IMR-90 (cell line): ENCODE measurements around the gene UBTD1. TPM values are rescaled to one million over a fixed set of nuclear protein-coding genes. Genes with fewer than 3 reads are reported as not detected.

Experiments used
- ATAC-seq: fragments of 200-7000 bp; cut with Tn5 transposase; 2 replicates; pipeline ENCODE4 v1.9.1; 2020; ENCODE audit warnings: low read depth, mild to moderate bottlenecking, moderate library complexity
- BruUV-seq: library from RNA; stranded (reverse); fragments of 400-500 nt; replicated peaks from 2 replicates; lab custom pipeline; 2021; lab: Mats Ljungman, UMichigan
- CTCF ChIA-PET: fragments of 300-600 bp; formaldehyde crosslinking; extraction: SDS; loops from one replicate; lab custom pipeline; 2021; ENCODE audit warnings: antibody characterized with exemption; lab: Yijun Ruan, JAX
- POLR2A ChIA-PET: fragments of 300-600 bp; sonication (Branson Sonifier 250); formaldehyde crosslinking; loops from one replicate; lab custom pipeline; 2022; ENCODE audit warnings: antibody characterized with exemption; ENCODE audit not compliant: unreplicated experiment; lab: Charles Lee
- DNase-seq: peaks from one replicate; pipeline ENCODE4 v3.0.0; 2013
- H2AFZ ChIP-seq: replicated peaks from 2 replicates; pipeline ENCODE3; 2013; ENCODE audit warnings: low read length, mild to moderate bottlenecking; ENCODE audit not compliant: poor library complexity
- H2AK5ac ChIP-seq: 2 replicates; pipeline ENCODE4 v1.6.1; 2013; ENCODE audit warnings: low read depth, low read length, inconsistent platforms
- H2AK9ac ChIP-seq: replicated peaks from 2 replicates; pipeline ENCODE3; 2013; ENCODE audit warnings: mild to moderate bottlenecking, low read depth, low read length, moderate library complexity; ENCODE audit not compliant: poor library complexity
- H2BK120ac ChIP-seq: 2 replicates; pipeline ENCODE4 v1.6.1; 2013; ENCODE audit warnings: low read depth, low read length, inconsistent platforms
- H2BK15ac ChIP-seq: 3 replicates; pipeline ENCODE4 v1.6.1; 2013; ENCODE audit warnings: low read depth, low read length, inconsistent platforms
- H2BK20ac ChIP-seq: 2 replicates; pipeline ENCODE4 v1.6.1; 2013; ENCODE audit warnings: low read depth, mild to moderate bottlenecking, inconsistent platforms, low read length, moderate library complexity
- H2BK5ac ChIP-seq: 2 replicates; pipeline ENCODE4 v1.6.1; 2013; ENCODE audit warnings: mild to moderate bottlenecking, low read depth, low read length, inconsistent platforms; ENCODE audit not compliant: poor library complexity, severe bottlenecking
- H3K14ac ChIP-seq: replicated peaks from 2 replicates; pipeline ENCODE4 v1.6.1; 2013; ENCODE audit warnings: low read depth, low read length, inconsistent platforms
- H3K18ac ChIP-seq: 2 replicates; pipeline ENCODE4 v1.6.1; 2013; ENCODE audit warnings: low read depth, low read length, control low read depth
- H3K23ac ChIP-seq: 2 replicates; pipeline ENCODE4 v1.6.1; 2013; ENCODE audit warnings: low read depth, low read length, inconsistent platforms
- H3K27ac ChIP-seq: 2 replicates; pipeline ENCODE4 v1.5.1; 2013; ENCODE audit warnings: mild to moderate bottlenecking, control low read depth, low read length; ENCODE audit not compliant: insufficient read depth
- H3K27me3 ChIP-seq: 2 replicates; pipeline ENCODE4 v1.6.1; 2013; ENCODE audit warnings: low read length; ENCODE audit not compliant: control insufficient read depth, insufficient read depth
- H3K36me3 ChIP-seq: 2 replicates; pipeline ENCODE4 v1.6.1; 2013; ENCODE audit warnings: low read length, mixed read lengths; ENCODE audit not compliant: control insufficient read depth, insufficient read depth
- H3K4ac ChIP-seq: 2 replicates; pipeline ENCODE4 v1.6.1; 2013; ENCODE audit warnings: low read depth, low read length, inconsistent platforms
- H3K4me1 ChIP-seq: 2 replicates; pipeline ENCODE4 v1.6.1; 2013; ENCODE audit warnings: low read length, mixed read lengths; ENCODE audit not compliant: control insufficient read depth, insufficient read depth
- H3K4me2 ChIP-seq: 2 replicates; pipeline ENCODE4 v1.6.1; 2013; ENCODE audit warnings: low read depth, mild to moderate bottlenecking, control low read depth, low read length, moderate library complexity
- H3K4me3 ChIP-seq: 2 replicates; pipeline ENCODE4 v1.5.1; 2013; ENCODE audit warnings: low read depth, mild to moderate bottlenecking, control low read depth, low read length, moderate library complexity; ENCODE audit not compliant: insufficient read depth
- H3K56ac ChIP-seq: 2 replicates; pipeline ENCODE4 v1.6.1; 2013; ENCODE audit warnings: low read length, inconsistent platforms; ENCODE audit not compliant: insufficient read depth; ENCODE audit errors: extremely low read depth
- H3K79me1 ChIP-seq, 2 experiments: 2 replicates each; pipeline ENCODE4 v1.6.1; 2013; ENCODE audit warnings: low read length in 2 of 2, inconsistent platforms in 1 of 2, low read depth in 1 of 2
- H3K9ac ChIP-seq: 2 replicates; pipeline ENCODE4 v1.6.1; 2013; ENCODE audit warnings: low read depth, low read length, control low read depth
- H3K9me1 ChIP-seq: 2 replicates; pipeline ENCODE4 v1.6.1; 2013; ENCODE audit warnings: low read length, inconsistent platforms; ENCODE audit not compliant: insufficient read depth
- H3K9me3 ChIP-seq: 2 replicates; pipeline ENCODE4 v1.6.1; 2013; ENCODE audit warnings: low read length; ENCODE audit not compliant: control insufficient read depth, insufficient read depth
- H4K20me1 ChIP-seq: 2 replicates; pipeline ENCODE4 v1.6.1; 2013; ENCODE audit warnings: low read length, inconsistent platforms; ENCODE audit not compliant: insufficient read depth
- H4K5ac ChIP-seq: 2 replicates; pipeline ENCODE4 v1.6.1; 2013; ENCODE audit warnings: mild to moderate bottlenecking, low read depth, low read length, control low read depth
- H4K8ac ChIP-seq, 2 experiments: 2 replicates each; pipeline ENCODE4 v1.6.1; 2013; ENCODE audit warnings: low read depth in 2 of 2, low read length in 2 of 2, control low read depth in 1 of 2, inconsistent platforms in 1 of 2
- H4K91ac ChIP-seq: 2 replicates; pipeline ENCODE4 v1.6.1; 2013; ENCODE audit warnings: low read depth, low read length, inconsistent platforms; ENCODE audit not compliant: insufficient read depth
- BHLHE40 ChIP-seq: fragments of 150-350 bp; IDR thresholded peaks from 2 replicates; pipeline ENCODE4 v1.6.1; 2016; ENCODE audit warnings: mild to moderate bottlenecking, low read depth, low read length
- CEBPB ChIP-seq: IDR thresholded peaks from 2 replicates; pipeline ENCODE4 v1.6.1; 2012; ENCODE audit warnings: low read depth, low read length, improper control_type of control experiment
- CHD1 ChIP-seq: IDR thresholded peaks from 2 replicates; pipeline ENCODE4 v1.6.1; 2012; ENCODE audit warnings: low read depth, low read length, improper control_type of control experiment
- FOS ChIP-seq: fragments of 150-350 bp; IDR thresholded peaks from 2 replicates; pipeline ENCODE4 v1.6.1; 2016; ENCODE audit warnings: low read depth, low read length
- MAFK ChIP-seq: IDR thresholded peaks from 2 replicates; pipeline ENCODE4 v1.6.1; 2012; ENCODE audit warnings: low read depth, low read length, improper control_type of control experiment
- MAZ ChIP-seq: IDR thresholded peaks from 2 replicates; pipeline ENCODE4 v1.6.1; 2012; ENCODE audit warnings: low read depth, mild to moderate bottlenecking, low read length, improper control_type of control experiment, moderate library complexity, borderline replicate concordance
- MXI1 ChIP-seq: IDR thresholded peaks from 2 replicates; pipeline ENCODE4 v1.6.1; 2012; ENCODE audit warnings: low read depth, mild to moderate bottlenecking, low read length, moderate library complexity, borderline replicate concordance
- POLR2A ChIP-seq: IDR thresholded peaks from 2 replicates; pipeline ENCODE4 v1.6.1; 2012; ENCODE audit warnings: mild to moderate bottlenecking, low read depth, low read length
- RAD21 ChIP-seq: IDR thresholded peaks from 2 replicates; pipeline ENCODE4 v1.6.1; 2012; ENCODE audit warnings: low read length, improper control_type of control experiment
- RCOR1 ChIP-seq: IDR thresholded peaks from 2 replicates; pipeline ENCODE4 v1.6.1; 2012; ENCODE audit warnings: mild to moderate bottlenecking, low read length, improper control_type of control experiment; ENCODE audit not compliant: insufficient replicate concordance
- RFX5 ChIP-seq: IDR thresholded peaks from 2 replicates; pipeline ENCODE4 v1.8.0; 2012; ENCODE audit warnings: low read depth, mild to moderate bottlenecking, low read length, moderate library complexity
- SMC3 ChIP-seq: fragments of 150-350 bp; IDR thresholded peaks from 2 replicates; pipeline ENCODE4 v1.6.1; 2016; ENCODE audit warnings: low read depth, mild to moderate bottlenecking, antibody characterized with exemption, low read length, moderate library complexity
- WGBS, 2 experiments: methylation state at CpG; one replicate each; pipeline versions ENCODE4 v1.1.5 to v1.1.7; 2013; ENCODE audit warnings: missing lambda C conversion rate in 2 of 2; ENCODE audit not compliant: insufficient read length in 1 of 2; ENCODE audit errors: extremely low coverage in 2 of 2; 5-methylcytosine and 5-hydroxymethylcytosine counted together
- dilution Hi-C: fragments of 300-500 bp; cut with HindIII; formaldehyde crosslinking; loops from one replicate; pipeline ENCODE4 v1.14.3; 2018; ENCODE audit warnings: low sequenced_read_pairs; ENCODE audit not compliant: unreplicated experiment
- in situ Hi-C: fragments of 300-500 bp; cut with MboI; formaldehyde crosslinking; loops from 3 replicates; pipeline ENCODE4 v1.14.3; 2019; ENCODE audit warnings: low sequenced_read_pairs, inconsistent platforms, mixed read lengths
- intact Hi-C: fragments of 100-400 bp; cut with micrococcal nuclease; formaldehyde crosslinking; loops from 2 replicates; pipeline ENCODE4 v1.10.0; 2022
- polyA plus RNA-seq, 3 experiments: library from polyadenylated mRNA; depleted of rRNA; stranded (reverse); fragments of >200 nt; gene quantifications; 2 replicates each; pipeline ENCODE4 v1.2.3, GENCODE V29; 2012; ENCODE audit warnings: low replicate concordance in 1 of 3
- total RNA-seq: library from RNA; depleted of rRNA; stranded (reverse); fragments of >200 nt; gene quantifications from 2 replicates; pipeline ENCODE4 v1.2.3, GENCODE V29; 2012
- TF ChIP-seq, protein P1 (sequence below): fragments of 150-350 bp; IDR thresholded peaks from 2 replicates; pipeline ENCODE4 v1.6.1; 2016; ENCODE audit warnings: low read depth, mild to moderate bottlenecking, low read length, moderate library complexity, borderline replicate concordance
- TF ChIP-seq, protein P2 (sequence below): fragments of 150-350 bp; IDR thresholded peaks from 2 replicates; pipeline ENCODE4 v1.6.1; 2017; ENCODE audit warnings: mild to moderate bottlenecking, antibody characterized with exemption, low read length, low read depth
- TF ChIP-seq, protein P3 (sequence below): conservative IDR thresholded peaks from 2 replicates; pipeline ENCODE4 v1.5.1; 2012; ENCODE audit warnings: mild to moderate bottlenecking, low read depth, low read length, improper control_type of control experiment

UBTD1 gene
- total and polyA plus RNA-seq, 2 of the 4 experiments (the other 2 are of a cell fraction) = 21.9 to 44.9 TPM

DNA sequence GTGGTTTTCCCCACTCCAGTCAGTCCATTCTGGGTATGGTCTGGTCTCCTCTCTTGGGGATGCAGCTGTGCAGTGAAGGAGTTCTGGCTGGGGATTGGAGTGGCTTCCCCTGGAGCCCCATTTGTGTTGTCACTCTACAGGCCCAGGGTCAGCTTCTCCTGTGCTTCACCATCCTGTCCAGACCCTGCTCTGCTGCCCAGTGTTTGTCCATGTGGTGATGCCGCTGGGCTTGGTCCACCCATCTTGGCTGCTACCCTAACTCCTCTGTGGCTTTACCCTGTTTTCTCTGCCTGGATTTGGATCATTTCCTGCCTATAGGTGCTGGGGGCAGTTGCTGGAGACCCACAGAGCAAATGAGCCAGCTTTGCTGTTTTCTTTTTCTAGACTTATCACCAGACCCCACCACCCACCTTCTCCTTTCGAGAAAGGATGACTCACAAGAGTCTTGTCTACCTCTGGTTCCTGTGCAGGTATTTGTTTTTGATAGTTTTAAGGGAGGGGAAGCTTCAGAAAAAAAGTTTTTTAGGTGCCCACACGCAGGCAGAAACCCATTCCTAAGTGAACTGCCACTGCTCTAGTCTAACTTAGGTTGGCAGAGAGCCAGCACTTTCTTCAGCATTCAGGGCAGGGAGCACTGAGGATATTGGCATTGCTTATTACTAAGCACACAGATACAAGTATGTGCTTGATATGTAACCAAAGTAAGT lies 44.2 kb upstream of the UBTD1 start:
- POLR2A ChIA-PET = no interaction called here
- Histone ChIP-seq H2BK120ac (no peak overlapping the region), H4K20me1 (peaks cover 41% of the 10 kb centered on the region), H2BK15ac (no peak overlapping the region), H3K9ac (no peak overlapping the region), H2AK5ac (no peak overlapping the region), H3K27me3 (no peaks in the 10 kb centered on the region), H3K18ac (no peak overlapping the region), H2AK9ac (no peak overlapping the region), H3K27ac (no peak overlapping the region), H3K36me3 (peaks cover 75% of the 10 kb centered on the region), H3K9me1 (peaks cover 19% of the 10 kb centered on the region), H4K91ac (no peak overlapping the region), H3K4me1 (no peaks in the 10 kb centered on the region), H3K14ac (no peak overlapping the region), H3K4ac (no peak overlapping the region), H4K5ac (no peak overlapping the region), H3K79me1 (peaks cover 55 to 82% of the 10 kb centered on the region in 2 experiments), H2BK20ac (no peak overlapping the region), H3K4me2 (no peak overlapping the region), H2BK5ac (no peak overlapping the region), H3K23ac (no peak overlapping the region), H4K8ac (no peak overlapping the region), H3K56ac (no peak overlapping the region), H2AFZ (no peak overlapping the region), H3K4me3 (no peak overlapping the region), H3K9me3 (no peaks in the 10 kb centered on the region)
- in situ Hi-C loops = no loop called here
- DNase-seq (peak; percentile 34), ATAC-seq (peak; percentile 19; the same call in 1 of the 2 replicates)
- TF ChIP-seq POLR2A = no peak
- TF ChIP-seq, protein P1, sequence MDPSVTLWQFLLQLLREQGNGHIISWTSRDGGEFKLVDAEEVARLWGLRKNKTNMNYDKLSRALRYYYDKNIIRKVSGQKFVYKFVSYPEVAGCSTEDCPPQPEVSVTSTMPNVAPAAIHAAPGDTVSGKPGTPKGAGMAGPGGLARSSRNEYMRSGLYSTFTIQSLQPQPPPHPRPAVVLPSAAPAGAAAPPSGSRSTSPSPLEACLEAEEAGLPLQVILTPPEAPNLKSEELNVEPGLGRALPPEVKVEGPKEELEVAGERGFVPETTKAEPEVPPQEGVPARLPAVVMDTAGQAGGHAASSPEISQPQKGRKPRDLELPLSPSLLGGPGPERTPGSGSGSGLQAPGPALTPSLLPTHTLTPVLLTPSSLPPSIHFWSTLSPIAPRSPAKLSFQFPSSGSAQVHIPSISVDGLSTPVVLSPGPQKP = no peak
- TF ChIP-seq, protein P2, sequence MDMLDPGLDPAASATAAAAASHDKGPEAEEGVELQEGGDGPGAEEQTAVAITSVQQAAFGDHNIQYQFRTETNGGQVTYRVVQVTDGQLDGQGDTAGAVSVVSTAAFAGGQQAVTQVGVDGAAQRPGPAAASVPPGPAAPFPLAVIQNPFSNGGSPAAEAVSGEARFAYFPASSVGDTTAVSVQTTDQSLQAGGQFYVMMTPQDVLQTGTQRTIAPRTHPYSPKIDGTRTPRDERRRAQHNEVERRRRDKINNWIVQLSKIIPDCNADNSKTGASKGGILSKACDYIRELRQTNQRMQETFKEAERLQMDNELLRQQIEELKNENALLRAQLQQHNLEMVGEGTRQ = no peak
- TF ChIP-seq MAZ = no peak
- no peak for TF ChIP-seq FOS
- no peak for TF ChIP-seq RCOR1
- TF ChIP-seq CEBPB = no peak
- TF ChIP-seq CHD1 = no peak
- TF ChIP-seq MAFK = no peak
- TF ChIP-seq RFX5 = no peak
- no peak for TF ChIP-seq RAD21
- no peak for TF ChIP-seq BHLHE40
- no peak for TF ChIP-seq SMC3
- TF ChIP-seq, protein P3, sequence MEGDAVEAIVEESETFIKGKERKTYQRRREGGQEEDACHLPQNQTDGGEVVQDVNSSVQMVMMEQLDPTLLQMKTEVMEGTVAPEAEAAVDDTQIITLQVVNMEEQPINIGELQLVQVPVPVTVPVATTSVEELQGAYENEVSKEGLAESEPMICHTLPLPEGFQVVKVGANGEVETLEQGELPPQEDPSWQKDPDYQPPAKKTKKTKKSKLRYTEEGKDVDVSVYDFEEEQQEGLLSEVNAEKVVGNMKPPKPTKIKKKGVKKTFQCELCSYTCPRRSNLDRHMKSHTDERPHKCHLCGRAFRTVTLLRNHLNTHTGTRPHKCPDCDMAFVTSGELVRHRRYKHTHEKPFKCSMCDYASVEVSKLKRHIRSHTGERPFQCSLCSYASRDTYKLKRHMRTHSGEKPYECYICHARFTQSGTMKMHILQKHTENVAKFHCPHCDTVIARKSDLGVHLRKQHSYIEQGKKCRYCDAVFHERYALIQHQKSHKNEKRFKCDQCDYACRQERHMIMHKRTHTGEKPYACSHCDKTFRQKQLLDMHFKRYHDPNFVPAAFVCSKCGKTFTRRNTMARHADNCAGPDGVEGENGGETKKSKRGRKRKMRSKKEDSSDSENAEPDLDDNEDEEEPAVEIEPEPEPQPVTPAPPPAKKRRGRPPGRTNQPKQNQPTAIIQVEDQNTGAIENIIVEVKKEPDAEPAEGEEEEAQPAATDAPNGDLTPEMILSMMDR = no peak
- no peak for TF ChIP-seq MXI1
- CTCF ChIA-PET = interaction anchor here (0.6 kb wide), 3 partner anchors 8 to 118 kb away, joined by 3 read pairs; partner anchors contain the start of gene ANKRD2
- intact Hi-C loops = no loop called here
- dilution Hi-C loops = no loop called here
- 100% methylated on average over 1 of the region's 3 CpGs; no CpG with 5 or more reads in 1 of the 2 experiments for WGBS, 2 experiments
- no TSS peak for BruUV-seq
